Limb (tissue), 2 donors: ENCODE measurements around the gene ASIC2.

Source experiments
- DNase-seq, 2 donors: peaks; one replicate each; pipeline ENCODE4 v3.0.0-alpha.2; 2016; ENCODE audit errors: extremely low spot score in 2 of 2

The ASIC2 gene

GRCh38 chr17:33163533-33164168 is 129.4 kb downstream of the ASIC2 start:
- DNase-seq = no peak

- DNase-seq = no peak
These were observed 138.1 kb downstream of the ASIC2 start for GRCh38 chr17:33154869-33155455.

GRCh38 chr17:33152783-33153182 is 140.3 kb downstream of the ASIC2 start:
- no peak for DNase-seq

GRCh38 chr17:33151565-33151964 is 141.5 kb downstream of the ASIC2 start:
- no peak for DNase-seq

GRCh38 chr17:33145941-33146340 is 147.2 kb downstream of the ASIC2 start:
- DNase-seq = no peak

- no peak for DNase-seq
These were observed 148.3 kb downstream of the ASIC2 start for GRCh38 chr17:33144837-33145236.

- DNase-seq = peak; percentile 48 to 61
These were observed 150.3 kb downstream of the ASIC2 start for GRCh38 chr17:33142705-33143299.

- DNase-seq = no peak
These were observed 152.5 kb downstream of the ASIC2 start for GRCh38 chr17:33140413-33141099.

GRCh38 chr17:33138627-33139026 is 154.5 kb downstream of the ASIC2 start:
- no peak for DNase-seq

GRCh38 chr17:33137426-33137825 is 155.7 kb downstream of the ASIC2 start:
- no peak for DNase-seq

GRCh38 chr17:33135691-33136090 is 157.4 kb downstream of the ASIC2 start:
- no peak for DNase-seq

GRCh38 chr17:33131620-33132019 is 161.5 kb downstream of the ASIC2 start:
- DNase-seq = no peak

- DNase-seq = no peak
These were observed 165.4 kb downstream of the ASIC2 start for GRCh38 chr17:33127706-33128105.

- DNase-seq = no peak
These were observed 167.0 kb downstream of the ASIC2 start for GRCh38 chr17:33126086-33126485.

GRCh38 chr17:33125552-33125950 is 167.5 kb downstream of the ASIC2 start:
- DNase-seq = no peak

- DNase-seq = no peak
These were observed 168.1 kb downstream of the ASIC2 start for GRCh38 chr17:33124871-33125551.

GRCh38 chr17:33124185-33124584 is 168.9 kb downstream of the ASIC2 start:
- DNase-seq = no peak

- DNase-seq = no peak
These were observed 171.3 kb downstream of the ASIC2 start for GRCh38 chr17:33121756-33122155.

GRCh38 chr17:33121272-33121671 is 171.8 kb downstream of the ASIC2 start:
- DNase-seq = no peak

- DNase-seq = peak; percentile 55 to 57
These were observed 173.0 kb downstream of the ASIC2 start for GRCh38 chr17:33120103-33120502.

- no peak for DNase-seq
These were observed 174.6 kb downstream of the ASIC2 start for GRCh38 chr17:33118391-33119075.
